HUES6 (cell line): ENCODE data around the gene TTLL11.

ENCODE experiments used
- H3K27ac ChIP-seq: 2 replicates; pipeline ENCODE4 v1.7.0; 2013; ENCODE audit warnings: low read depth, mild to moderate bottlenecking, low read length, inconsistent platforms
- H3K27me3 ChIP-seq: 2 replicates; pipeline ENCODE4 v1.6.1; 2013; ENCODE audit warnings: low read length; ENCODE audit not compliant: control insufficient read depth, insufficient read depth
- H3K36me3 ChIP-seq: 2 replicates; pipeline ENCODE4 v1.6.1; 2013; ENCODE audit warnings: low read length; ENCODE audit not compliant: control insufficient read depth, insufficient read depth
- H3K4me1 ChIP-seq: 2 replicates; pipeline ENCODE4 v1.6.1; 2013; ENCODE audit warnings: low read length; ENCODE audit not compliant: control insufficient read depth, insufficient read depth
- H3K4me3 ChIP-seq: 2 replicates; pipeline ENCODE4 v1.5.1; 2013; ENCODE audit warnings: low read depth, low read length
- H3K9ac ChIP-seq: one replicate; pipeline ENCODE4 v1.6.1; 2013; ENCODE audit warnings: mild to moderate bottlenecking, low read length
- H3K9me3 ChIP-seq: 2 replicates; pipeline ENCODE4 v1.6.1; 2013; ENCODE audit warnings: low read depth, low read length; ENCODE audit not compliant: control insufficient read depth, insufficient read depth

TTLL11 gene

GRCh38 chr9:121962421-121962820 is 130.7 kb downstream of the TTLL11 start:
- Histone ChIP-seq H3K27me3 (no peaks in the 10 kb centered on the region; the same call in 1 of the 2 replicates), H3K9ac (no peak overlapping the region), H3K9me3 (no peaks in the 10 kb centered on the region), H3K4me1 (peaks cover 4% of the 10 kb centered on the region; the same call in 1 of the 2 replicates), H3K36me3 (no peaks in the 10 kb centered on the region), H3K4me3 (no peak overlapping the region), H3K27ac (no peak overlapping the region)

GRCh38 chr9:121960665-121961064 is 132.4 kb downstream of the TTLL11 start:
- Histone ChIP-seq H3K9ac (no peak overlapping the region), H3K27me3 (no peaks in the 10 kb centered on the region; the same call in 1 of the 2 replicates), H3K4me3 (no peak overlapping the region)

GRCh38 chr9:121958530-121958929 is 134.6 kb downstream of the TTLL11 start:
- Histone ChIP-seq H3K27ac (no peak overlapping the region), H3K9me3 (no peaks in the 10 kb centered on the region), H3K36me3 (no peaks in the 10 kb centered on the region), H3K9ac (no peak overlapping the region), H3K27me3 (no peaks in the 10 kb centered on the region; the same call in 1 of the 2 replicates), H3K4me1 (peaks cover 4% of the 10 kb centered on the region; the same call in 1 of the 2 replicates), H3K4me3 (no peak overlapping the region)

More at GRCh38 chr9:121960665-121961064, 132.4 kb downstream of the TTLL11 start:
- Histone ChIP-seq H3K36me3 (no peaks in the 10 kb centered on the region), H3K4me1 (peaks cover 4% of the 10 kb centered on the region; the same call in 1 of the 2 replicates), H3K27ac (no peak overlapping the region), H3K9me3 (no peaks in the 10 kb centered on the region)

GRCh38 chr9:121956808-121957207 is 136.3 kb downstream of the TTLL11 start:
- no peak overlapping the region for H3K9ac ChIP-seq
- H3K27ac ChIP-seq = no peak overlapping the region
- no peaks in the 10 kb centered on the region for H3K4me1 ChIP-seq

GRCh38 chr9:121955649-121956048 is 137.5 kb downstream of the TTLL11 start:
- Histone ChIP-seq H3K9me3 (no peaks in the 10 kb centered on the region), H3K27me3 (no peaks in the 10 kb centered on the region; the same call in 1 of the 2 replicates), H3K4me3 (no peak overlapping the region)

More at GRCh38 chr9:121956808-121957207, 136.3 kb downstream of the TTLL11 start:
- Histone ChIP-seq H3K9me3 (no peaks in the 10 kb centered on the region), H3K27me3 (no peaks in the 10 kb centered on the region; the same call in 1 of the 2 replicates), H3K36me3 (no peaks in the 10 kb centered on the region), H3K4me3 (no peak overlapping the region)

GRCh38 chr9:121954477-121955140 is 138.5 kb downstream of the TTLL11 start:
- Histone ChIP-seq H3K4me1 (no peaks in the 10 kb centered on the region; the same call in 1 of the 2 replicates), H3K4me3 (no peak overlapping the region), H3K36me3 (no peaks in the 10 kb centered on the region), H3K9me3 (no peaks in the 10 kb centered on the region), H3K27me3 (no peaks in the 10 kb centered on the region; the same call in 1 of the 2 replicates), H3K9ac (no peak overlapping the region), H3K27ac (no peak overlapping the region)

More at GRCh38 chr9:121955649-121956048, 137.5 kb downstream of the TTLL11 start:
- H3K9ac ChIP-seq = no peak overlapping the region
- H3K27ac ChIP-seq = no peak overlapping the region
- no peaks in the 10 kb centered on the region; the same call in 1 of the 2 replicates for H3K4me1 ChIP-seq
- no peaks in the 10 kb centered on the region for H3K36me3 ChIP-seq

- peaks cover 6% of the 10 kb centered on the region for H3K4me1 ChIP-seq
- no peaks in the 10 kb centered on the region for H3K36me3 ChIP-seq
- no peak overlapping the region for H3K9ac ChIP-seq
- H3K9me3 ChIP-seq = no peaks in the 10 kb centered on the region
- no peak overlapping the region for H3K27ac ChIP-seq
- H3K27me3 ChIP-seq = no peaks in the 10 kb centered on the region
- H3K4me3 ChIP-seq = no peak overlapping the region
These were observed 140.5 kb downstream of the TTLL11 start for GRCh38 chr9:121952611-121953010.

- H3K27ac ChIP-seq = no peak overlapping the region
- no peak overlapping the region for H3K9ac ChIP-seq
- no peaks in the 10 kb centered on the region for H3K36me3 ChIP-seq
- no peak overlapping the region for H3K4me3 ChIP-seq
- no peaks in the 10 kb centered on the region for H3K9me3 ChIP-seq
- no peaks in the 10 kb centered on the region for H3K27me3 ChIP-seq
- H3K4me1 ChIP-seq = peaks cover 16% of the 10 kb centered on the region
These were observed 142.2 kb downstream of the TTLL11 start for GRCh38 chr9:121950866-121951265.

- Histone ChIP-seq H3K4me3 (no peak overlapping the region), H3K9ac (no peak overlapping the region), H3K4me1 (peaks cover 16% of the 10 kb centered on the region), H3K9me3 (no peaks in the 10 kb centered on the region), H3K27me3 (no peaks in the 10 kb centered on the region), H3K36me3 (no peaks in the 10 kb centered on the region), H3K27ac (no peak overlapping the region)
These were observed 142.7 kb downstream of the TTLL11 start for GRCh38 chr9:121950441-121950840.

- peaks cover 16% of the 10 kb centered on the region for H3K4me1 ChIP-seq
- H3K9ac ChIP-seq = no peak overlapping the region
- H3K4me3 ChIP-seq = no peak overlapping the region
- no peaks in the 10 kb centered on the region for H3K27me3 ChIP-seq
- no peak overlapping the region for H3K27ac ChIP-seq
- no peaks in the 10 kb centered on the region for H3K9me3 ChIP-seq
- H3K36me3 ChIP-seq = no peaks in the 10 kb centered on the region
These were observed 143.3 kb downstream of the TTLL11 start for GRCh38 chr9:121949766-121950165.

GRCh38 chr9:121949364-121949763 is 143.7 kb downstream of the TTLL11 start:
- H3K4me3 ChIP-seq = no peak overlapping the region
- H3K9ac ChIP-seq = no peak overlapping the region
- no peak overlapping the region for H3K27ac ChIP-seq

More at GRCh38 chr9:121949364-121949763, 143.7 kb downstream of the TTLL11 start:
- Histone ChIP-seq H3K9me3 (no peaks in the 10 kb centered on the region), H3K36me3 (no peaks in the 10 kb centered on the region), H3K27me3 (no peaks in the 10 kb centered on the region), H3K4me1 (peaks cover 16% of the 10 kb centered on the region)
